Astrocyte (in vitro differentiated cells and primary cell): ENCODE data around the gene MSH5. TPM values are rescaled to one million over a fixed set of nuclear protein-coding genes. Genes with fewer than 3 reads are reported as not detected.

ENCODE experiments used
- DNase-seq: peaks from one replicate; pipeline ENCODE4 v3.0.0-alpha.2; 2010; ENCODE audit warnings: low read depth
- FAIRE-seq: peaks from 2 replicates; lab custom pipeline; 2011; peaks lifted over from hg19 to GRCh38; lab: Jason Lieb, UNC
- H2AFZ ChIP-seq: 2 replicates; pipeline ENCODE4 v1.6.0; 2012; ENCODE audit warnings: low read depth, low read length, inconsistent platforms
- H3K27ac ChIP-seq: 2 replicates; pipeline ENCODE4 v1.5.1; 2011; ENCODE audit warnings: low read depth, low read length, inconsistent platforms
- H3K27me3 ChIP-seq: 2 replicates; pipeline ENCODE4 v1.6.0; 2011; ENCODE audit warnings: low read length, inconsistent platforms; ENCODE audit not compliant: insufficient read depth
- H3K36me3 ChIP-seq: 2 replicates; pipeline ENCODE4 v1.5.1; 2011; ENCODE audit warnings: low read length, inconsistent platforms; ENCODE audit not compliant: insufficient read depth
- H3K4me1 ChIP-seq: 2 replicates; pipeline ENCODE4 v1.5.1; 2011; ENCODE audit warnings: low read length, inconsistent platforms; ENCODE audit not compliant: insufficient read depth
- H3K4me2 ChIP-seq: 2 replicates; pipeline ENCODE4 v1.6.0; 2012; ENCODE audit warnings: low read length, inconsistent platforms
- H3K4me3 ChIP-seq: 2 replicates; pipeline ENCODE4 v1.5.1; 2011; ENCODE audit warnings: low read depth, mild to moderate bottlenecking, low read length, inconsistent platforms; ENCODE audit not compliant: insufficient read depth
- H3K79me2 ChIP-seq: 2 replicates; pipeline ENCODE4 v1.6.0; 2012; ENCODE audit warnings: mild to moderate bottlenecking, low read length, inconsistent platforms; ENCODE audit not compliant: insufficient read depth
- H3K9ac ChIP-seq: 2 replicates; pipeline ENCODE4 v1.6.0; 2012; ENCODE audit warnings: mild to moderate bottlenecking, low read length, inconsistent platforms
- H3K9me3 ChIP-seq: 2 replicates; pipeline ENCODE4 v1.5.1; 2012; ENCODE audit warnings: low read depth, mild to moderate bottlenecking, low read length, inconsistent platforms; ENCODE audit not compliant: insufficient read depth
- H4K20me1 ChIP-seq: 2 replicates; pipeline ENCODE4 v1.6.0; 2012; ENCODE audit warnings: low read length, inconsistent platforms; ENCODE audit not compliant: insufficient read depth
- H3K27ac Mint-ChIP-seq: one replicate; pipeline ENCODE4 v1.8.0; 2021; ENCODE audit warnings: mild to moderate bottlenecking, mixed read lengths; ENCODE audit not compliant: unreplicated experiment
- H3K27me3 Mint-ChIP-seq: one replicate; pipeline ENCODE4 v1.8.0; 2021; ENCODE audit warnings: low read depth, mixed read lengths; ENCODE audit not compliant: unreplicated experiment
- H3K36me3 Mint-ChIP-seq: one replicate; pipeline ENCODE4 v1.8.0; 2021; ENCODE audit warnings: low read depth, mixed read lengths; ENCODE audit not compliant: unreplicated experiment
- H3K4me1 Mint-ChIP-seq: one replicate; pipeline ENCODE4 v1.8.0; 2021; ENCODE audit warnings: low read depth, mixed read lengths; ENCODE audit not compliant: unreplicated experiment
- H3K4me3 Mint-ChIP-seq: one replicate; pipeline ENCODE4 v1.8.0; 2021; ENCODE audit warnings: mild to moderate bottlenecking, moderate library complexity, mixed read lengths; ENCODE audit not compliant: unreplicated experiment
- H3K9me3 Mint-ChIP-seq: one replicate; pipeline ENCODE4 v1.8.0; 2021; ENCODE audit warnings: mild to moderate bottlenecking, mixed read lengths; ENCODE audit not compliant: unreplicated experiment
- CTCF ChIP-seq: IDR thresholded peaks from 2 replicates; pipeline ENCODE4 v1.5.1; 2011; ENCODE audit warnings: low read depth, mild to moderate bottlenecking, inconsistent platforms, low read length, moderate library complexity; ENCODE audit not compliant: insufficient read depth
- EZH2 ChIP-seq: IDR thresholded peaks from 2 replicates; pipeline ENCODE4 v1.6.1; 2012; ENCODE audit warnings: mild to moderate bottlenecking, low read length, inconsistent platforms; ENCODE audit not compliant: insufficient read depth
- total RNA-seq: library from RNA; stranded (reverse); gene quantifications from 2 replicates; pipeline ENCODE4 v1.2.1, GENCODE V29; 2021

Gene MSH5
- total RNA-seq, 1 donor from 2014 or later: 6.8 TPM

DNA sequence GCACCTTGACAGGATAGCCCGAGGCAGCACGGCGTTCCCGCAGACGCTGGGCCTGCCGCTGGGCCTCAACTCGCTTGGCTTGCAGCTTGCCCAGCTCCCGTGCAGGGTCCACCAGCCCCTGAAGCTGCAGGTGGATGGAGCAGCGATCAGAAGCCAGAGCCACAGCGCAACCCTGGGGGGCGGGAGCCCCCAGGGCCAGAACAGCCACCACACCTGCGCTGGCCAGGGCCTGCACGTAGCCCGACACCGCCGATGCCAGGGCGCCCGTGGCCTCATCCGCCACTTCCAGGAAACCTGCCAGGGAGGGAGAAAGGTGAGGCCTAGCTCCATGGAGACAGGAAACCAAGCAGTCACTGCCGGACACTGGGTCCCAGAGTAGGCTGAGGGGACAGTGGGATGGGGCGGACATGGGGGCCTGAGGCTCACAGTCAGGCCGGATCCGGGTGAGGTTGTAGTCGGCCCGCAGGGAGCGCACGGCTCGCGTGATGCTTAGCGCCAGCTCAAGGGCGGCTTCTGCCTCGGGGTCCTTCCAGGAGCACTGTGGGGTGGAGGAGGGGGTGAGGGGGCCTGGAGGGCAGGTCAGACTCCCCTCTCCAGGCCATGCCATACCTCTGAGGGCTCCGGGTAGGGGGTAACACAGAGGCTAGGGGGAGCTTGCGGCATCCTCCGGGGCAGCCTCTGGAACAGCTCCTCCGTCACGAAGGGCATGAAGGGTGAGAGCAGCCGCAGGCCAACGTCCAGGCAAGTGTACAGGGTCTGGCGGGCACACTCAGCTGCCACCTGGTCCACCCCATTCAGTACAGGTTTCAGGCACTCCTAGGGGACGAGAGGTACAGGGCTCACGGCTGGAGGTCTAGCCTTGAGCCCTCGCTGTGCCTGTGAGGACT, 39.4 kb downstream of the MSH5 start:
- H3K4me1 Mint-ChIP-seq: peaks cover 6% of the 10 kb centered on the region
- no peak overlapping the region for H3K9ac ChIP-seq
- H3K9me3 Mint-ChIP-seq: no peaks in the 10 kb centered on the region
- no peak overlapping the region for H3K27ac Mint-ChIP-seq
- H3K4me1 ChIP-seq: peaks cover 16% of the 10 kb centered on the region
- TF ChIP-seq EZH2: no peak
- H3K4me3 ChIP-seq: no peak overlapping the region
- H3K27ac ChIP-seq: no peak overlapping the region
- H3K27me3 Mint-ChIP-seq: no peaks in the 10 kb centered on the region
- peaks cover 8% of the 10 kb centered on the region for H3K36me3 ChIP-seq
- peaks cover 9% of the 10 kb centered on the region for H4K20me1 ChIP-seq
- no peak overlapping the region for H2AFZ ChIP-seq
- H3K9me3 ChIP-seq: no peaks in the 10 kb centered on the region
- H3K36me3 Mint-ChIP-seq: peaks cover 26% of the 10 kb centered on the region
- DNase-seq (no peak), FAIRE-seq (no peak)
- no peaks in the 10 kb centered on the region for H3K27me3 ChIP-seq
- H3K79me2 ChIP-seq: no peaks in the 10 kb centered on the region
- no peak overlapping the region for H3K4me3 Mint-ChIP-seq
- H3K4me2 ChIP-seq: no peak overlapping the region

GRCh38 chr6:31779908-31780307, 40.1 kb downstream of the MSH5 start:
- Histone ChIP-seq H4K20me1 (peaks cover 9% of the 10 kb centered on the region), H3K9me3 (no peaks in the 10 kb centered on the region), H3K27me3 (no peaks in the 10 kb centered on the region), H3K4me1 (peaks cover 16% of the 10 kb centered on the region), H3K79me2 (no peaks in the 10 kb centered on the region), H3K27ac (no peak overlapping the region), H3K36me3 (peaks cover 14% of the 10 kb centered on the region), H3K9ac (no peak overlapping the region), H2AFZ (no peak overlapping the region), H3K4me2 (no peak overlapping the region), H3K4me3 (no peak overlapping the region)
- Mint-ChIP-seq H3K4me1 (peaks cover 6% of the 10 kb centered on the region), H3K36me3 (peaks cover 29% of the 10 kb centered on the region), H3K27ac (no peak overlapping the region), H3K4me3 (no peak overlapping the region), H3K9me3 (no peaks in the 10 kb centered on the region), H3K27me3 (no peaks in the 10 kb centered on the region)
- no peak for DNase-seq
- TF ChIP-seq EZH2: no peak
- TF ChIP-seq CTCF: no peak
- FAIRE-seq: no peak

- H3K4me1 Mint-ChIP-seq: peaks cover 6% of the 10 kb centered on the region
- H3K9me3 Mint-ChIP-seq: no peaks in the 10 kb centered on the region
- no peaks in the 10 kb centered on the region for H3K9me3 ChIP-seq
Observed at GRCh38 chr6:31780507-31781243, 40.9 kb downstream of the MSH5 start.

More at GRCh38 chr6:31780507-31781243, 40.9 kb downstream of the MSH5 start:
- Histone ChIP-seq H3K4me1 (peaks cover 16% of the 10 kb centered on the region), H4K20me1 (peaks cover 9% of the 10 kb centered on the region), H3K27ac (no peak overlapping the region), H3K4me2 (no peak overlapping the region), H2AFZ (no peak overlapping the region), H3K27me3 (no peaks in the 10 kb centered on the region), H3K4me3 (no peak overlapping the region), H3K79me2 (no peaks in the 10 kb centered on the region), H3K9ac (no peak overlapping the region), H3K36me3 (peaks cover 18% of the 10 kb centered on the region)
- DNase-seq (no peak), FAIRE-seq (no peak)
- Mint-ChIP-seq H3K27ac (no peak overlapping the region), H3K36me3 (peaks cover 29% of the 10 kb centered on the region), H3K27me3 (no peaks in the 10 kb centered on the region), H3K4me3 (no peak overlapping the region)
- TF ChIP-seq CTCF: no peak
- no peak for TF ChIP-seq EZH2
